GM12801 (cell line): ENCODE measurements around the gene SLC2A10.

ENCODE experiments used
- CTCF ChIP-seq: IDR thresholded peaks from one replicate; pipeline ENCODE4 v1.5.1; 2011; ENCODE audit warnings: control low read depth; ENCODE audit not compliant: insufficient read length; ENCODE audit errors: extremely low read depth

The SLC2A10 gene

GRCh38 chr20:46683939-46684750 is 25.3 kb upstream of the SLC2A10 start:
- no peak for TF ChIP-seq CTCF

GRCh38 chr20:46688151-46689081 is 21.0 kb upstream of the SLC2A10 start:
- no peak for TF ChIP-seq CTCF

- no peak for TF ChIP-seq CTCF
These were observed 20.2 kb upstream of the SLC2A10 start, which contains the start of gene TP53RK for GRCh38 chr20:46689082-46689753. Gene TP53RK, minus strand, starts transcription at chr20:46689444. Its CDS starts 30 bp downstream, at chr20:46689414.

- no peak for TF ChIP-seq CTCF
These were observed 19.7 kb upstream of the SLC2A10 start for GRCh38 chr20:46689754-46690085.

GRCh38 chr20:46690219-46691106 is 19.0 kb upstream of the SLC2A10 start:
- no peak for TF ChIP-seq CTCF

- TF ChIP-seq CTCF, result no peak
These were observed 18.3 kb upstream of the SLC2A10 start for GRCh38 chr20:46691196-46691595.
